Measurements from ENCODE around the gene MICALL2.

Gene MICALL2

GRCh38 chr7:1502845-1503244, 43.6 kb upstream of the MICALL2 start:
- DNase-seq (ENCODE audit: low read depth, low spot score), result no peak

DNA sequence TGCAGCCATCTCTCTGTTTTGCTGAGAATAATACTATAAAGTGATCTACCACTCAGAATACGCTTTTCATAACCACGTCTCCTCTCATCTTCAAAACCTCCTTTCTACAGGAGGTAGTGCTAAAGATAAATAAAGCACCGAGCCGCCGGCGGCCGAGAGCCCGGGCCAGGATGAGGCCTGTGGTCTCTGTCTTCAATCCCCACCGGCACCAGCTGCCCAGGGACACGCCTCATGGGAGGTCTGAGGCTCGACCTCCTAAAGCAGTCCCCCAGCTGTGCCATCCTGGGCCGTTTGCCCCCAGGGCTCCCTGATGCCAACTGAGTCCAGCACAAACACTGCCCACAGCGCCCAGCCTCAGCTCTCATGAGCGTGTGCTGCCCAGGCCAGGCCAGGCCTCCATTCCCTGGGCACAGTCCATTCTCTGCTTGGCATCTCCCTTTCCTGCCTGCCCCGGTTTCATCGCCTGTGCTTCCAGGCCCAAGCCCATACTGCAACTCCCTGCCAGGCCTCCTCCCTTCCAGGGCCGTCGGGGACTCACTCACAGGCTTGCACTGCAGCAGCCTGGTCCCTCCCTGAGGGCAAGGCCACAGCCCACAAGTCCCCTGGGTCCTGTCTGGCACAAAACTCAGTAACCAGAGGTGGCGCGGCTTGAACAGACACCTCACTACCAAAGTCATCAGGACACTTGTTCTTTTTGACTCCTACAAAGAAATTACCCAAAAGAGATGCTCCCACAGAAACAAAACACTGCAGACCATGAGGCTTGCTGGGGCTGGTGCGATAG, 42.4 kb upstream of the MICALL2 start:
- in situ Hi-C loops (cut with HindIII; ENCODE audit: low sequenced_read_pairs), result no loop called here
- no peak for TF ChIP-seq CTCF (IDR thresholded peaks at IDR 0.05; ENCODE audit: low read depth, low read length)
- no peak overlapping the region for H3K4me3 ChIP-seq (ENCODE audit: low read depth, low read length)
- no peak for DNase-seq (ENCODE audit: low read depth, low spot score)

More at GRCh38 chr7:1502845-1503244, 43.6 kb upstream of the MICALL2 start:
- in situ Hi-C loops (cut with HindIII; ENCODE audit: low sequenced_read_pairs), result no loop called here
- TF ChIP-seq CTCF (IDR thresholded peaks at IDR 0.05; ENCODE audit: low read depth, low read length), result no peak
- H3K4me3 ChIP-seq (ENCODE audit: low read depth, low read length), result no peak overlapping the region

DNA sequence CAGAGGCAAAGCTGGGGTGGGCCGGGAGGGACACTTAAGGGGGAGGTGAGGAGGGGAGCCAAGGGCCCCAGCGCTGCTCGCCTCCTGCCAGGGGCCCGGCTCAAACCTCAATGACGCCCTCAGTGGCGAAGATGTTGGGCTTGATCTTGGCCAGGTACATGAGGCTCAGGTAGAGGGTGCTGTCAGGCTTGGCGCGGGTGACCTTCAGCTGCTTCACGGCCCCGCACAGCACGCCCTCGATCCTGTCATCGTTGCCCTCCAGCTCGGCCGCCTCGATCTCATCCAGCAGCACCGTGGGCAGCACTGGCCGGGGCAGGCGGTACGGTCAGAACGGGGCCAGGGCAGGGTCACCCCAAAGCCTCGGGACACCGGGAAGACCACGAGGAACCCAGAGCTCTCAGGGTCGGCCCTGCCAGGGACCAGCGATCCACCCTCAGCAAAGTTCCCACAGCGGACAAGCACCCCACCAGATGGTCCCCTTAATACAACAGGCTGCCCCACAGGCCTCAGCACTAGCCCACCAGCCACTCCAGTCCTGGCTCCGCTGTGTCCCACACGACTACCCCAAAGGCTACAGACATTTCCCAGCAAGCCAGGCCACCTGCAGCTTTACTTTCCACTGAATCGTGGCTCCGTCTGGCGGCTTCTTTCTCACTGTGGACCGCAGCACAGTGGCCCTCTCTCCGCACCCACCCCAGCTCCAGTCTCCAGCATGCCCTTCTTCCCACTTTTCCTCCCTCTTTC, 41.0 kb upstream of the MICALL2 start:
- no peak for TF ChIP-seq CTCF (IDR thresholded peaks at IDR 0.05; ENCODE audit: low read depth, low read length)
- in situ Hi-C loops (cut with HindIII; ENCODE audit: low sequenced_read_pairs), result no loop called here
- H3K4me3 ChIP-seq (ENCODE audit: low read depth, low read length), result no peak overlapping the region
- no peak for DNase-seq (ENCODE audit: low read depth, low spot score)

DNA sequence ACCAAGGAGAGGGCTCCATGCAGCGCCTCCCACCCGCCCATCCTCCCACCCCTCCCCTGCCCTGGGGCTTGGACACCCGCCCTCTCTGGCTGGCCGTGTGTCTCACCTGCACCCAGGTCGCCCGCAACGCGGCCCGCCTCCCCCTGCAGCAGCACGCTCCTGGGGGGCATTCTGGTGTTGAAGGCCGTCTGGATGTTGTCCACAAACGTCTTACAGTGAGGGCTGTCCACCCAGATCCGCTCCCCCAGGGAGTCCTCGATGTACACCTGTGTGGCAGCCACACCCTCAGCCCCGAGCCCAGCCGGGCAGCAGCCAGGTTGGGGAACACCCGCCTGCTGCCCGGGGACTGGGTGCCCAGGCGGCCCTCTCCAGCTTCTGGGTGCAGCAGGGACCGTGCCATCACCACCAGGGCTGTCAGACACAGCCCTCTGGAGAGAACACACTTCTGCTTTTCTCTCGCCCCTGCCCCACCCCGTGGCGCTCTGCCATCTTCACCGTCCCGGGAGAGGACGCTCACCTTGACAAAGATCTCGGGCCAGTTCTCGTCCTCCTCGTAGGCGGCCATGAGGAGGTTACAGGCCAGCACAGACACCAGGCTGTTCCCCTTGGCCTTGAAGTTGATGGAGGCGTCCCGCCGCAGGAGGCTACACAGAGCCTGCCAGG, 40.2 kb upstream of the MICALL2 start:
- DNase-seq (ENCODE audit: low read depth, low spot score), result no peak
- no peak for TF ChIP-seq CTCF (IDR thresholded peaks at IDR 0.05; ENCODE audit: low read depth, low read length)
- in situ Hi-C loops (cut with HindIII; ENCODE audit: low sequenced_read_pairs), result no loop called here
- H3K4me3 ChIP-seq (ENCODE audit: low read depth, low read length), result no peak overlapping the region

DNA sequence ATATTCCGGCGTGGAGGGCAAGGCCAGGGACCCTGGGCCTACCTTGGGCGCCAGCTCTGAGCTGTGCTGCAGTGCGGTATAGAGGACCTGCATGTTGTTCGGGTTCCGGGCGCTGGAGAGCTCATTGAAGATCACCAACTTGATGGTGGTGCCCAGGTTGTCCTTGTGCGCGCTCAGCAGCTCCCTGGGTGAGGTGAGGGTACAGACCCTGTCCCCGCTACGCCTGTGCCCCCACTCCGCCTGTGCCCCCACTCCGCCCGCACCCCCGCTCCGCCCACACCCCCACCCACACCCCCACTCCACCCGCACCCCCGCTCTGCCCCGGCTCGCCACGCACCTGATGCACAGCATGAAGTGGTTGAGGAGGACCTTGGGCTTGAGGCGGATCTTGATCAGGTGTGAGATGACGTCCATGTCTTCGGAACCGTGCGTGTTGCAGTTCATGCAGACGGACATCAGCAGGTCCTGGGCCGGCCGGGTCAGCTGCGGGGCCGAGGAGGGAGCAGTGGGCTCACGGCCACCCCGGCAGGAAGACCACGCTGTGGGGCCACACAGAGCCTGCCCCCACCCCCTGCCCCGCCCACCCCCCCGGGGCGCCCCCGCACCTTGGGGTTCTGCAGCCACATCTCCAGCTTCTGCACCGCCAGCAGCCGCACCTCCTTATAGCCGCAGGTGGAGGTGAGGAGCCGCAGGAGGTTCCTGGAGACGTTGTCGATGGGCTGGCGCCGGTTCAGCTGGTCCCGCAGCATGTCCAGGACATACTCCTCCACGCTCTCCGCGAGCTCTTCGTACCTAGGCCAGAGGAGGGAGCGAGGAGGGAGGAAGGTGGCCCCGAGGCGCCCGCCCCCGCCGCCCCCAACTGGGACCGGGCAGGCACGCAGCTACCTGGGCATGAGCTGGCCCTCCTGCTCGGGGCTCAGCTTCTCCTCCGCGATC, 39.4 kb upstream of the MICALL2 start:
- TF ChIP-seq CTCF (IDR thresholded peaks at IDR 0.05; ENCODE audit: low read depth, low read length), result no peak
- in situ Hi-C loops (cut with HindIII; ENCODE audit: low sequenced_read_pairs), result no loop called here
- DNase-seq (ENCODE audit: low read depth, low spot score), result no peak
- no peak overlapping the region for H3K4me3 ChIP-seq (ENCODE audit: low read depth, low read length)

Measured in astrocyte of the spinal cord (primary cell).